ENCODE measurements around the gene NTRK3.

GRCh38 chr15:88076328-88076727 lies 180.2 kb downstream of the NTRK3 start:
- TF ChIP-seq EZH2 (IDR thresholded peaks at IDR 0.05; ENCODE audit: low read length): no peak
- TF ChIP-seq CTCF (optimal IDR thresholded peaks at IDR 0.05 in 1 of 3, IDR thresholded peaks at IDR 0.05 in 1 of 3, conservative IDR thresholded peaks at IDR 0.05 in 1 of 3; ENCODE audit: extremely low read depth in 1 of 3, insufficient read depth in 2 of 3, low read length in 3 of 3): no peak
